Smooth muscle cell of the brain vasculature (primary cell): ENCODE measurements around the gene CHST8.
"Not testable (repeated sequence)": the region's sequence is repeated elsewhere in the genome, so short reads cannot be mapped to it uniquely, and the experiment has no call there.

Experiments used
- DNase-seq: peaks from one replicate; pipeline ENCODE4 v3.0.0-alpha.2; 2012; ENCODE audit warnings: low read depth, low spot score

The CHST8 gene

GRCh38 chr19:33811736-33812387 is 190.1 kb downstream of the CHST8 start:
- no peak for DNase-seq

GRCh38 chr19:33812388-33813330 is 190.9 kb downstream of the CHST8 start:
- no peak for DNase-seq

DNA sequence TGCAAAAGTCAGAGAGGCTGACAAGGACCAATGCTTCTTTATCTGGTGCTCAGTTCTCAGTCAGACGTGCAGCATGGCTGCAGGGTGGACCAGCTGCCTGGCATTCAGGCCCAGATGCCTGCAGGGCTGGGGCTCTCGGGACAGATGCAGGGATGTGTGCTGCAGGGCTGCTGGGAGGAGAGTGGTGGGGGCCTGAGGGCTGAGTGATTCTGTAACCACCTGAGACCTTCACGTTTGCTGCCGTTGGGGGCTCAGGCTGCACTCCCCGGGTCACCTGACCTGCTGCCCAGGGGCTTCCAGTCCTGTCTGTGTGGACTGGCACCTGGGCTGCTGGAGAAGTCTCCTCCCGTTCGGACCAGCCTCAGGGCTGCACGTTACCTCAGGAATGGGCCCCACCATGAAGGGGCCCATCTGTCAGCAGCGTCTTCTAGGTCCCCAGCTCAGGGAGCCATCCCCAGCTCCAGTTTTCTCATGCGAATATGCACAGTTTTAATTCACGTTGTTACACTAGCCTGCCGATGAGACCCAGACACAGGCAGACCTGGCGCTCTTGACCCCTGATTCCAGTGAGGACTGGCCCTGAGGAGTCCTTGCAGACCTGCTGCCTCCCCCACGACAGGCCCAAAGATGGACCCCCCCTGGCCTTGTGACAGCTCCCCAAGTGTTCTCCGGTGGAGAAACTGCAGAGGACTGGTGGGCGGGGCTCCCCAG is 191.8 kb downstream of the CHST8 start:
- DNase-seq: no peak

GRCh38 chr19:33814181-33815165 is 192.7 kb downstream of the CHST8 start:
- DNase-seq: no peak

GRCh38 chr19:33815380-33816340 is 193.9 kb downstream of the CHST8 start:
- no peak for DNase-seq

DNA sequence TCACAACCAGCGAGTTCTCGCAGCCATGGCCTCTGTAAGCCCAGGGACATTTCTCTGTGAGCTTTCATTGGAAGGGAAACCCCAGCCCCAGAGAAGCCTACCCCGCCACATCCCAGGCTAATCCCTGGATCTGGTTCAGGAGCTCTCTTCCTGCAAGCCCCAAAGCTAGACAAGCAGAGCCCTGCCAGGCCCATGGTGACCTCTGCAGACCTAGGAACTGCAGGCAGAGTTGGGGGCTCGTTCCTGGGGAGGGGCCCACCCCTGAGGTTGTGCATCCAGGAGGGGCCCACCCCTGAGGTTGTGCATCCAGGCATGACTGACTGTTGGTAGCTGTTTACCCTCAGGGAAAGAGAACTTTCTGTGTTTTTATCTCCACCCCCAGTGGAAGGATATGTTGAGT is 196.7 kb downstream of the CHST8 start:
- DNase-seq: no peak

DNA sequence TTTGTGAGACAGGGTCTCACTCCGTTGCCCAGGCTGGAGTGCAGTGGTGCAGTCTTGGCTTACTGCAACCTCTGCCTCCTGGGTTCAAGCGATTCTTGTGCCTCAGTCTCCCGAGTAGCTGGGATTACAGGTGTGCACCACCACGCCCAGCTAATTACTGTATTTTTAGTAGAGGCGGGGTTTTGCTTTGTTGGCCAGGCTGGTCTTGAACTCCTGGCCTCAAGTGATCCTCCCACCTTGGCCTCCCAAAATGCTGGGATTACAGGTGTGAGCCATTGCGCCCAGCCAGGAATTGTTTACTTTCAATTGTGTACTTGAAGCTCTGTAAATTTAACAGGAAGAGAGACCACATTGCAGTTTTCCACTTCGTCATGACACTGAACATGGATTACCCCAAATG is 197.3 kb downstream of the CHST8 start:
- not testable (repeated sequence) for DNase-seq

DNA sequence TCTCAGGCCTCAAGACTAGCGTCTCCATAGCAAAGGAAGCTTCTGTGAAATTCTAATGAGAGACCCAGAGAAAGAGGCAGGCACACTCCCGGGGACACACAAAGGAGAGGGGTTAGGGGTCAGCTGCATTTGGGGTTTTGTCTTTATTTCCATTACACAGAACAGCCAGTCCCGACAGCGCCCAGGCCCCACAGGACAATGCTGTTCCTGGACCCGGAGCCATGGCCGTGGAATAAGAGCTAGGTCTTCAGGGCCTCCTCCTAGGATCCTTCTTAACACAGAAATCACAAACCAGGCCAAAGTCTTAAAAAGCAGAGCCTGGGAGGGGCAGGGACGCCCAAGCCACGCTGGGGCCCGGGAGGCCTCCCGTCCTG is 197.7 kb downstream of the CHST8 start:
- no peak for DNase-seq

DNA sequence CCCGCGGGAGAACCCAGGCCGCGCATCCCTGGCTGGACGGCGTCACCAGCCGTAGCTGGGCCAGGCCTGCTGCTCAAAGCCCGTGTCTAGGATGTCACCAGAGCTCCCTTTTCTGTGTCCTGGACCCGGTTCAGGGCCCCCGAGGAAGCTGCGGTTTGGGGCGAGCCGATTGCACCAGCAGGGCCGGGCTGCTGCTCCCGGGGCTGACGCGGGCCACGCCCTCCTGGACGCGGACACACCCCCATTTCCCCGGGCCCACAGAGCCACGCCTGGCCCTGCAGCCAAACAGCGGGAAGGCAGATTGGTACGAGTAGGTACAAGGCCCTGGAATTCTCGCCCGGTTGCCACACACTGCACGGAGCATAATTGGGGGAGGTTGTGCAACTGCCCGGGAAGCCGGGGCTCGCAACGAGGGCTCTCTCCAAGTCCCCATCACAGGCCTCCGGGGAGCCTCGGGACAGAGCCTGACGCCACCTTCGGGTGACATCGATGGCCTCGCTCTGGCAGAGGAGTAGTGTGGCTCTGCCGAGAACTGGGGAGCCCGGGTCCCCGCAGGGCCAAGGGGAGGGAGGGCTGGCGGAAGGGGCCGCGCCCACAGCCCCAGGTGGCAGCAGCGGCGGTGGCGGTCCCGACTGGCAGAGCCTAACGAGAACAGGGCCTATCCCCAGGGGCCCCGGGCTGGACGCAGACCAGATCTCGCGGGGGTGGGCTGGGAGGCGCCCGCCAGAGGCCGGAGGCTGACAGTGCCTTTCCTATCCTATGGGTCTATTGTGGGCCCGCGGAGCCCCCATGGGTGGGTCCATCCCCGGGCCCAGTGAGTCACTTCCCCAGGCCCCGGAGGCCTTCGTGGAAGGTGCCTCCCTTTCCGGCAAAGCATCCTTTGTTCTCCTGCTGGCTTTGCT is 198.4 kb downstream of the CHST8 start:
- DNase-seq: no peak

DNA sequence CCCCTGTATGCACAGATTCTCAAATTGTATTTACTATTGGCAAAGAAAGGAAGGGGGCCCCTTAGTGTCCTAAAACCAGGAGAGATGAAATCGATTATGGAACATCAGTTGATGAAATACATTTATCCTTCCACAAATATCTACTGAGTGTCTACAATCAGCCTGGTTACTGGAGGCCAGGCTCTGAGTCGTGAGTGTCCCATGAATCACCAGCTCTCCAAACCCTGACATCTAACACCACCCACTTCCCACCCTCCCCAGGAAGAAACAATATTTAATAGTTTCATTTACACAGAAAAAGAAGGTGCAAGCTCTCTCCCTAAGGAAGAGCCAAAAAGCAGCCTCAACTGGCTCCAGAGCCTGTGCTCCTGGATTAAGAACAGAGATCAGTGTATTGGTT is 200.1 kb downstream of the CHST8 start:
- no peak for DNase-seq
